ENCODE measurements around the gene RTN4R. TPM values are rescaled to one million over a fixed set of nuclear protein-coding genes. Genes with fewer than 3 reads are reported as not detected.

The RTN4R gene
- total RNA-seq, 1 experiment from 2014 or later = 11.1 TPM

GRCh38 chr22:20292673-20293232 lies 24.6 kb upstream of the RTN4R start:
- H3K4me1 ChIP-seq = no peaks in the 10 kb centered on the region
- Mint-ChIP-seq H3K27ac (ENCODE audit: unreplicated experiment) (no peak overlapping the region), H3K9me3 (ENCODE audit: unreplicated experiment) (no peaks in the 10 kb centered on the region), H3K27me3 (ENCODE audit: insufficient read depth, unreplicated experiment) (peaks cover 15% of the 10 kb centered on the region), H3K4me1 (ENCODE audit: low read depth, unreplicated experiment) (no peaks in the 10 kb centered on the region), H3K36me3 (ENCODE audit: insufficient read depth, unreplicated experiment) (no peaks in the 10 kb centered on the region), H3K4me3 (ENCODE audit: unreplicated experiment) (no peak overlapping the region)
- intact Hi-C loops (cut with micrococcal nuclease; ENCODE audit: unreplicated experiment) = no loop called here
- CTCF ChIA-PET = interaction anchor here (1.4 kb wide), 1 partner anchor 136 kb away, joined by 4 read pairs; no protein-coding TSS in a partner anchor
- H3K9me3 ChIP-seq = no peaks in the 10 kb centered on the region
- no peak overlapping the region for H3K4me3 ChIP-seq (ENCODE audit: low read depth, low read length)
- TF ChIP-seq CTCF (IDR thresholded peaks at IDR 0.05; ENCODE audit: insufficient read depth in 1 of 2, low read depth in 1 of 2, low read length in 1 of 2, severe bottlenecking in 1 of 2, unreplicated experiment in 1 of 2) = no peak
- POLR2A ChIA-PET = no interaction called here
- H3K36me3 ChIP-seq (ENCODE audit: control insufficient read depth, insufficient read depth, low read length) = no peaks in the 10 kb centered on the region
- DNase-seq = no peak
- no peaks in the 10 kb centered on the region; the same call in 1 of the 2 replicates for H3K27me3 ChIP-seq (replicated peaks; ENCODE audit: control insufficient read depth, insufficient read depth, low read length)
- no TSS peak for BruUV-seq (replicated peaks)

- DNase-seq = no peak
- H3K4me3 Mint-ChIP-seq (ENCODE audit: unreplicated experiment) = no peak overlapping the region
- no TSS peak for BruUV-seq (replicated peaks)
- H3K4me1 ChIP-seq = no peaks in the 10 kb centered on the region
- no peaks in the 10 kb centered on the region for H3K9me3 ChIP-seq
- no peak for TF ChIP-seq CTCF (IDR thresholded peaks at IDR 0.05; ENCODE audit: insufficient read depth in 1 of 2, low read depth in 1 of 2, low read length in 1 of 2, severe bottlenecking in 1 of 2, unreplicated experiment in 1 of 2)
- no peaks in the 10 kb centered on the region for H3K9me3 Mint-ChIP-seq (ENCODE audit: unreplicated experiment)
- intact Hi-C loops (cut with micrococcal nuclease; ENCODE audit: unreplicated experiment) = no loop called here
- no peaks in the 10 kb centered on the region for H3K36me3 ChIP-seq (ENCODE audit: control insufficient read depth, insufficient read depth, low read length)
- no peaks in the 10 kb centered on the region; the same call in 1 of the 2 replicates for H3K27me3 ChIP-seq (replicated peaks; ENCODE audit: control insufficient read depth, insufficient read depth, low read length)
- H3K36me3 Mint-ChIP-seq (ENCODE audit: insufficient read depth, unreplicated experiment) = no peaks in the 10 kb centered on the region
- CTCF ChIA-PET = interaction anchor here (0.6 to 1.4 kb wide), 2 partner anchors 135 to 478 kb away, joined by 3 to 4 read pairs; no protein-coding TSS in a partner anchor
- H3K27ac Mint-ChIP-seq (ENCODE audit: unreplicated experiment) = no peak overlapping the region
- H3K4me3 ChIP-seq (ENCODE audit: low read depth, low read length) = no peak overlapping the region
- POLR2A ChIA-PET = interaction anchor here (0.6 kb wide), 1 partner anchor 10 kb away, joined by 3 read pairs; no protein-coding TSS in a partner anchor
- peaks cover 11% of the 10 kb centered on the region for H3K27me3 Mint-ChIP-seq (ENCODE audit: insufficient read depth, unreplicated experiment)
- H3K4me1 Mint-ChIP-seq (ENCODE audit: low read depth, unreplicated experiment) = no peaks in the 10 kb centered on the region
These were observed 24.0 kb upstream of the RTN4R start for GRCh38 chr22:20292108-20292507.

- Mint-ChIP-seq H3K9me3 (ENCODE audit: unreplicated experiment) (no peaks in the 10 kb centered on the region), H3K36me3 (ENCODE audit: insufficient read depth, unreplicated experiment) (no peaks in the 10 kb centered on the region), H3K27ac (ENCODE audit: unreplicated experiment) (no peak overlapping the region), H3K27me3 (ENCODE audit: insufficient read depth, unreplicated experiment) (peaks cover 8% of the 10 kb centered on the region), H3K4me1 (ENCODE audit: low read depth, unreplicated experiment) (no peaks in the 10 kb centered on the region), H3K4me3 (ENCODE audit: unreplicated experiment) (no peak overlapping the region)
- no peaks in the 10 kb centered on the region for H3K9me3 ChIP-seq
- DNase-seq = no peak
- no peaks in the 10 kb centered on the region for H3K4me1 ChIP-seq
- ChIA-PET POLR2A (interaction anchor here (0.6 kb wide), 1 partner anchor 10 kb away, joined by 3 read pairs; no protein-coding TSS in a partner anchor), CTCF (interaction anchor here (0.6 to 1.4 kb wide), 2 partner anchors 135 to 477 kb away, joined by 3 to 4 read pairs; no protein-coding TSS in a partner anchor)
- no TSS peak for BruUV-seq (replicated peaks)
- H3K36me3 ChIP-seq (ENCODE audit: control insufficient read depth, insufficient read depth, low read length) = no peaks in the 10 kb centered on the region
- TF ChIP-seq CTCF (IDR thresholded peaks at IDR 0.05; ENCODE audit: insufficient read depth in 1 of 2, low read depth in 1 of 2, low read length in 1 of 2, severe bottlenecking in 1 of 2, unreplicated experiment in 1 of 2) = no peak
- intact Hi-C loops (cut with micrococcal nuclease; ENCODE audit: unreplicated experiment) = no loop called here
- H3K4me3 ChIP-seq (ENCODE audit: low read depth, low read length) = no peak overlapping the region
- no peaks in the 10 kb centered on the region; the same call in 1 of the 2 replicates for H3K27me3 ChIP-seq (replicated peaks; ENCODE audit: control insufficient read depth, insufficient read depth, low read length)
These were observed 23.5 kb upstream of the RTN4R start for GRCh38 chr22:20291604-20292063.

All from Caco-2 (cell line).